OCI-LY3 (cell line): ENCODE data around the gene ACADVL.

Experiments used
- EZH2phosphoT487 ChIP-seq: fragments of 200-600 bp; shearing (Covaris generic); IDR thresholded peaks from 2 replicates; pipeline ENCODE4 v1.6.1; 2018; ENCODE audit warnings: antibody characterized with exemption, mixed run types, low read depth
- TF ChIP-seq, protein P1 (sequence below): fragments of 200-600, 300-600 bp; sonication (generic); IDR thresholded peaks from 2 replicates; pipeline ENCODE4 v1.5.1; 2014; ENCODE audit warnings: antibody characterized with exemption, low read length, low read depth

DNA sequence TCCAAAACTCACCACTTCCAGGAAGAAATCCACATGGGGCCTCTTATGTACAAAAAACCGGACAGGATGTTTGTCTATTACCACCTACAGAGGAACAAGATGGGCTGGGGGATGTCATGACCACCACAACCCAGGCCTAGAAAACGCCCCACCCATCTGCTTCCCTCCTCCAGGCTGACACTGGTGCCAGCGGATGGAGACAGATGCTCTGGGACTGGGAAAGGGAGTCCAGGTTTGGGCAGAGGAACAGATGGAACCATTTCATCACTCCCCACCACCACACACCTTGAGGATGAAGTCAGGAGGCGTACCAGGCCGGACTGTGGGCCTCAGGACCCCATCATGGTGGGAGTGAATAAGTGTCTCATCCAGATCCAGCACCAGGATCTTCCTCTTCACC is 27.0 kb downstream of the ACADVL start:
- no peak for TF ChIP-seq EZH2phosphoT487
- TF ChIP-seq, protein P1, sequence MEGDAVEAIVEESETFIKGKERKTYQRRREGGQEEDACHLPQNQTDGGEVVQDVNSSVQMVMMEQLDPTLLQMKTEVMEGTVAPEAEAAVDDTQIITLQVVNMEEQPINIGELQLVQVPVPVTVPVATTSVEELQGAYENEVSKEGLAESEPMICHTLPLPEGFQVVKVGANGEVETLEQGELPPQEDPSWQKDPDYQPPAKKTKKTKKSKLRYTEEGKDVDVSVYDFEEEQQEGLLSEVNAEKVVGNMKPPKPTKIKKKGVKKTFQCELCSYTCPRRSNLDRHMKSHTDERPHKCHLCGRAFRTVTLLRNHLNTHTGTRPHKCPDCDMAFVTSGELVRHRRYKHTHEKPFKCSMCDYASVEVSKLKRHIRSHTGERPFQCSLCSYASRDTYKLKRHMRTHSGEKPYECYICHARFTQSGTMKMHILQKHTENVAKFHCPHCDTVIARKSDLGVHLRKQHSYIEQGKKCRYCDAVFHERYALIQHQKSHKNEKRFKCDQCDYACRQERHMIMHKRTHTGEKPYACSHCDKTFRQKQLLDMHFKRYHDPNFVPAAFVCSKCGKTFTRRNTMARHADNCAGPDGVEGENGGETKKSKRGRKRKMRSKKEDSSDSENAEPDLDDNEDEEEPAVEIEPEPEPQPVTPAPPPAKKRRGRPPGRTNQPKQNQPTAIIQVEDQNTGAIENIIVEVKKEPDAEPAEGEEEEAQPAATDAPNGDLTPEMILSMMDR: no peak
